Panc1 (cell line): Measurements from ENCODE around the gene EEF1AKMT1. TPM values are rescaled to one million over a fixed set of nuclear protein-coding genes. Genes with fewer than 3 reads are reported as not detected.

Source experiments
- ATAC-seq: fragments of 200-7000 bp; cut with Tn5 transposase; 2 replicates; pipeline ENCODE4 v1.9.1; 2020; ENCODE audit warnings: mild to moderate bottlenecking, moderate library complexity
- BruUV-seq: library from RNA; stranded (reverse); fragments of 400-500 nt; replicated peaks from 2 replicates; lab custom pipeline; 2021; lab: Mats Ljungman, UMichigan
- CTCF ChIA-PET: fragments of 300-600 bp; sonication (Branson Sonifier 250); formaldehyde crosslinking; loops from one replicate; lab custom pipeline; 2022; ENCODE audit warnings: antibody characterized with exemption; lab: Charles Lee
- POLR2A ChIA-PET: fragments of 300-600 bp; sonication (Branson Sonifier 250); formaldehyde crosslinking; loops from one replicate; lab custom pipeline; 2022; ENCODE audit warnings: antibody characterized with exemption; lab: Charles Lee
- DNase-seq: peaks from one replicate; pipeline ENCODE4 v3.0.0-alpha.2; 2010; ENCODE audit warnings: low read depth, low spot score
- H3K27ac ChIP-seq: 2 replicates; pipeline ENCODE4 v1.5.1; 2011; ENCODE audit warnings: mild to moderate bottlenecking, low read length, inconsistent platforms
- H3K27me3 ChIP-seq: fragments of 200-500 bp; sonication (Bioruptor generic); 2 replicates; pipeline ENCODE4 v1.6.0; 2014; ENCODE audit warnings: low read length, inconsistent platforms; ENCODE audit not compliant: control insufficient read depth, insufficient read depth
- H3K36me3 ChIP-seq: fragments of 200-500 bp; sonication (Bioruptor generic); 2 replicates; pipeline ENCODE4 v1.5.1; 2014; ENCODE audit warnings: inconsistent platforms, mild to moderate bottlenecking, low read length, moderate library complexity; ENCODE audit not compliant: control insufficient read depth, insufficient read depth
- H3K4me1 ChIP-seq: 2 replicates; pipeline ENCODE4 v1.5.1; 2011; ENCODE audit warnings: inconsistent platforms, mild to moderate bottlenecking, low read length, moderate library complexity; ENCODE audit not compliant: control insufficient read depth, insufficient read depth
- H3K4me3 ChIP-seq, 2 experiments: 2 replicates each; pipeline ENCODE4 v1.5.1; 2011 to 2012; ENCODE audit warnings: low read depth in 2 of 2, low read length in 2 of 2, mild to moderate bottlenecking in 2 of 2, inconsistent platforms in 1 of 2, moderate library complexity in 1 of 2
- H3K9me3 ChIP-seq: fragments of 200-500 bp; sonication (Bioruptor generic); 2 replicates; pipeline ENCODE4 v1.5.1; 2014; ENCODE audit warnings: low read depth, mild to moderate bottlenecking, inconsistent platforms, low read length, moderate library complexity; ENCODE audit not compliant: control insufficient read depth, insufficient read depth
- CTCF ChIP-seq: fragments of 450-650 bp; IDR thresholded peaks from 2 replicates; pipeline ENCODE4 v1.5.1; 2017; ENCODE audit warnings: mild to moderate bottlenecking
- POLR2AphosphoS5 ChIP-seq: IDR thresholded peaks from 2 replicates; pipeline ENCODE4 v1.6.1; 2012; ENCODE audit warnings: mild to moderate bottlenecking, low read depth, low read length, moderate library complexity
- REST ChIP-seq, 2 experiments: IDR thresholded peaks; 2 replicates each; pipeline ENCODE4 v1.6.1; 2011 to 2012; ENCODE audit warnings: low read depth in 2 of 2, control low read depth in 1 of 2, low read length in 1 of 2, mild to moderate bottlenecking in 1 of 2, moderate library complexity in 1 of 2; ENCODE audit not compliant: insufficient read depth in 1 of 2
- SIN3A ChIP-seq: IDR thresholded peaks from 2 replicates; pipeline ENCODE4 v1.6.1; 2012; ENCODE audit warnings: low read depth, mild to moderate bottlenecking, low read length, moderate library complexity, borderline replicate concordance; ENCODE audit not compliant: insufficient read depth
- TCF7L2 ChIP-seq: IDR thresholded peaks from 2 replicates; pipeline ENCODE4 v1.6.1; 2011; ENCODE audit warnings: mild to moderate bottlenecking, low read depth, low read length, inconsistent platforms
- in situ Hi-C: cut with HindIII; loops from 2 replicates; pipeline ENCODE4 v1.10.0; 2016; ENCODE audit warnings: low sequenced_read_pairs, low pct_unique_long_range_greater_than_20kb
- intact Hi-C: fragments of 100-400 bp; cut with micrococcal nuclease; formaldehyde crosslinking; loops from one replicate; pipeline ENCODE4 v1.10.0; 2022; ENCODE audit not compliant: unreplicated experiment
- total RNA-seq: library from RNA; stranded (reverse); gene quantifications from one replicate; pipeline ENCODE4 v1.2.1, GENCODE V29; 2021; ENCODE audit not compliant: unreplicated experiment

EEF1AKMT1 gene
- total RNA-seq, 1 experiment from 2014 or later = 5.4 TPM

GRCh38 chr13:20714563-20715329 lies 59.0 kb downstream of the EEF1AKMT1 start:
- no peaks in the 10 kb centered on the region for H3K9me3 ChIP-seq
- intact Hi-C loops (no loop called here), in situ Hi-C loops (no loop called here)
- no peak overlapping the region for H3K4me3 ChIP-seq
- TF ChIP-seq SIN3A = no peak
- no peak for TF ChIP-seq TCF7L2
- TF ChIP-seq POLR2AphosphoS5 = no peak
- TF ChIP-seq REST (IDR thresholded peaks at IDR 0.05; ENCODE audit: insufficient read depth in 1 of 2, low read depth in 2 of 2, low read length in 1 of 2) = no peak
- TF ChIP-seq CTCF = no peak
- CTCF ChIA-PET = interaction anchor here (0.9 to 1.0 kb wide), 2 partner anchors 9 to 137 kb away, joined by 3 to 6 read pairs; no protein-coding TSS in a partner anchor
- BruUV-seq = no TSS peak
- POLR2A ChIA-PET = no interaction called here
- ATAC-seq (no peak), DNase-seq (no peak)
- H3K4me1 ChIP-seq = peaks cover 6% of the 10 kb centered on the region; the same call in 1 of the 2 replicates
- no peaks in the 10 kb centered on the region for H3K27me3 ChIP-seq
- no peak overlapping the region for H3K27ac ChIP-seq
- no peaks in the 10 kb centered on the region for H3K36me3 ChIP-seq

- Histone ChIP-seq H3K9me3 (no peaks in the 10 kb centered on the region), H3K4me3 (no peak overlapping the region), H3K27me3 (no peaks in the 10 kb centered on the region), H3K27ac (no peak overlapping the region), H3K4me1 (peaks cover 6% of the 10 kb centered on the region; the same call in 1 of the 2 replicates), H3K36me3 (no peaks in the 10 kb centered on the region)
- no peak for DNase-seq
- no peak for TF ChIP-seq POLR2AphosphoS5
- TF ChIP-seq TCF7L2 = no peak
- no peak for TF ChIP-seq REST (IDR thresholded peaks at IDR 0.05; ENCODE audit: insufficient read depth in 1 of 2, low read depth in 2 of 2, low read length in 1 of 2)
- TF ChIP-seq CTCF = no peak
- TF ChIP-seq SIN3A = no peak
- POLR2A ChIA-PET = no interaction called here
- BruUV-seq = no TSS peak
- CTCF ChIA-PET = no interaction called here
- no peak for ATAC-seq
- in situ Hi-C loops = no loop called here
- intact Hi-C loops = no loop called here
These were observed 59.6 kb downstream of the EEF1AKMT1 start for GRCh38 chr13:20714161-20714560.
